ENCODE results near the gene HS2ST1.
"Not testable (repeated sequence)": the region's sequence is repeated elsewhere in the genome, so short reads cannot be mapped to it uniquely, and the experiment has no call there.

Gene HS2ST1

GRCh38 chr1:87028576-87028975 is 114.1 kb downstream of the HS2ST1 start:
- DNase-seq = no peak

DNA sequence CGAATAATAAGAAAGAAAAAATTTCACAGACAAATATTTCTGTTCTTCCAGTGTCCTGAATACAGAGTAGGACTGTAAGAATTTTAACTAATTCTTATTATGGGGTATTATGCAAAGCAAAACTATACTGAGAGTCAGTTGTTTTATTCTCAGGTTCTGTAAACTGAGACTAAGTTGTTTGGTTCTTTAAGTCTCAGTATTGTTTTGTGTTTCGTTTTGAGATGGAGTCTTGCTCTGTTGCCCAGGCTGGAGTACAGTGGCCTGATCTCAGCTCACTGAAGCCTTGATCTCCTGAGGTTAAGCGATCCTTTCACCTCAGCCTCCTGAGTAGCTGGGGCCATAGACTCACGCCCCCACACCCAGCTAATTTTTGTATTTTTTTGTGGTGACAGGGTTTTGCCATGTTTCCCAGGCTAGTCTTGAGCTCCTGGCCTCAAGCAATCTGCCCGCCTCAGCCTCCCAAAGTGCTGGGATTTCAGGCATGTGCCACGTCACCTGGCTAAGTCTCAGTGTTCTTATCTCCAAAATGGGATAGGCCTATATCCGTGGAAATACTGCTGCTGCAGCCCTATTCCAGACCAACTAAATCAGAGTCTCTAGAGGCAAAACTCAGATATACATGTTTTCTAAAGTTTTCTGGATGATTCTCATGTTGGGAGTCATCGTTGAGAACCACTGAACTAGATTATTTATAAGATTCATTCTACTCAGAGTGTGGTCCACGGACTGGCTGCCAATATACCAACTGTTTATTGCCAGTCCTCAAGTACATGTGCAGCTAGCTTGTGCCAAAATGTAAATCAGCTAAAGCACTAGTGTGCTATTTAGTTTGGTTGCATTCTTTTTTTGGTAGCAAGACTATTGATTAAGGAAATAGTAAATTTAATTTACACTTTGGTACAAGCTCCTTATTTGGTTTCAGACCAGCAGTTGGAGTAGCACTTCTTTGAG is 116.6 kb downstream of the HS2ST1 start:
- DNase-seq = no peak

GRCh38 chr1:87034351-87034750 is 119.9 kb downstream of the HS2ST1 start:
- DNase-seq = no peak

- DNase-seq = no peak
Measured at GRCh38 chr1:87039096-87039495, 124.7 kb downstream of the HS2ST1 start.

- no peak for DNase-seq
Measured at GRCh38 chr1:87042111-87042811, 127.8 kb downstream of the HS2ST1 start.

- no peak for DNase-seq
Measured at GRCh38 chr1:87044424-87044823, 130.0 kb downstream of the HS2ST1 start.

- no peak for DNase-seq
Measured at GRCh38 chr1:87044840-87045239, 130.4 kb downstream of the HS2ST1 start.

DNA sequence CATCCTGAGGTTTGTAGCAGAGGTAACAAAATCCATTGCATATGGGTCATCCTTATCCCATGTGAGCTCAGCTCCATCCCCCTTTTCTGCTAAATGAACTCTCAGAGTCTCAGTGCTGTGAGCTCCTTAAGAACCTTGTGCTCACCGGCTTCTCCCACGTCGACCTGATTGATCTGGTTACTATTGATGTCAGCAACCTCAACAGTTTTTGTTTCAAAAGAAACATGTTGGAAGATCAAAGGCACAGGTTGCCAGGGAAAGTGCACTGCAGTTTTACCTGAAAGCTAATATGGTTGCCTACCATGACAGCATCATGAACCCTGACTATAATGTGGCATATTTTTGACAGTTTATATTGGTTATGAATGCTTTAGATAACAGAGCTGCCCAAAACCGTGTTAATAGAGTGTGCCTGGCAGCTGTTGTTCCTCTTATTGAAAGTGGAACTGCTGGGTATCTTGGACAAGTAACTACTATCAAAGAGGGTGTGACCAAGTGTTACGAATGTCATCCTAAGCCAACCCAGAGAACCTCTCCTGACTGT is 131.4 kb downstream of the HS2ST1 start:
- DNase-seq = no peak

- DNase-seq = no peak
Measured at GRCh38 chr1:87046951-87047350, 132.5 kb downstream of the HS2ST1 start.

GRCh38 chr1:87048237-87048636 is 133.8 kb downstream of the HS2ST1 start:
- DNase-seq = no peak

DNA sequence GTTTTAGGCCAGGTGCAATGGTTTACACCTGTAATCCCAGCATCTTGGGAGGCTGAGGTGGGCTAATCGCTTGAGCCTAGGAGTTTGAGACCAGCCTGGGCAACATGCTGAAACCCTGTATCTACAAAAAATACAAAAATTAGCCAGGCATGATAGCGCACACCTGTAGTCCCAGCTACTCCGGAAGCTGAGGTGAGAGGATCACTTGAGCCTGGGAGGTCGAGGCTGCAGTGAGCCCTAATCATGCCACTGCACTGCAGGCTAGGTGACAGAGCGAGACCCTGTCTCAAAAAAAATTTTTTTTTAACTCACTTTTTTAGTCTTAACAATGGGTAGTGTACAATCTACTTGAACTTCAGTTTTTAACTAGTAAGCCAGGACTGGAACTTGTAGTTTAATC is 137.5 kb downstream of the HS2ST1 start:
- DNase-seq = no peak

GRCh38 chr1:87052400-87052799 is 138.0 kb downstream of the HS2ST1 start:
- no peak for DNase-seq

GRCh38 chr1:87052961-87053360 is 138.5 kb downstream of the HS2ST1 start:
- no peak for DNase-seq

DNA sequence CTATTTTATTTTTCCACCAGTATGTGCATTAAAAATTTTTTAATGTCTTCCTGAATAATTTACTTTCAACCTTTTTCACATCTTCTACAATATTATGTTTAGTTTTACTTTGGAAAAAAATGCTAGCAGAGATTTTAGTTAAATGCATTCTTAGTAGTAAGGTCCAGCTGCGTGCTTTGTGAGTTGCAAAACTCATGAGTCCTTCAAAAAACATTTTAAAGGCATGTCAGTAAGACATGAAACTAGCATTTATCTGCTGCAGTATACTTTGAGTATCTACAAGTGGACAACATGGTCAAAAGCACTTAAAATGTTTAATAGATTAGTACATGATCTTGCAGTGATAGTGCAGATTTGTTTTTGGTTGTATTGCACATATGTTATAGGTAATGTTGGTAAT is 139.0 kb downstream of the HS2ST1 start:
- DNase-seq = no peak

DNA sequence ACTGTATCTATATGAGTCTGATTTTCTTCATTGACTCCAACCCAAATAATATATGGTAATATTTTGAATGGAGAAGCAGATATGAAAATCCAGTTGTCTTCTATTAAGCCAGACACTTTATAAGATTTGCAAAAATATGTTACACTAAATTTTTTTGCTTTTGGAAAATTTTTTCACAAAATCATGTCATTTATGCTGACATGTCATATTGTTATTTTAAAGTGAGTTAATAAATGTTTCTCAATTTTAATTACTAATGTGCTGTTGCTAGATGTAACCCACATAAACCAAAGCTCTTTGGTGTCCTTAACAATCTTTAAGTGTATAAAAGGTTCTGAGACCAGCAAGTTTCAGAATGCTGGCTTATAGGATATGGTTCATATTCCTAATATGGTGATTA is 142.5 kb downstream of the HS2ST1 start:
- no peak for DNase-seq

DNA sequence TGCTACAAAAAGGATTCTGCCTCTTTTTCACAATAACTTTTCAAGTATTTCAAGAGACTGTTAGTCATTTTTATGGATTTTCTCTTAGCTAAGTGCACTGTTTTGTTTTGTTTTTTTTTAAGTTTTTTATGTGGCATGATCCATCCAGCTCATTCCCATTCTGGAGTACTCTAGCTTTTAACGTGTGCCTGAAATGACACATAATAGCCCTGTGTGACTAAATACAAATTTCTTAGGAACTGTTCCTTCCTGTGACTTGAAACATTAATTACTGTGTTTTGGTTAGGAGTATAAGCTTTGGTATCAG is 143.9 kb downstream of the HS2ST1 start:
- no peak for DNase-seq

- no peak for DNase-seq
Measured at GRCh38 chr1:87061742-87062156, 147.3 kb downstream of the HS2ST1 start.

- no peak for DNase-seq
Measured at GRCh38 chr1:87062687-87063086, 148.3 kb downstream of the HS2ST1 start.

- no peak for DNase-seq
Measured at GRCh38 chr1:87064309-87064708, 149.9 kb downstream of the HS2ST1 start.

- no peak for DNase-seq
Measured at GRCh38 chr1:87064986-87065385, 150.6 kb downstream of the HS2ST1 start.

DNA sequence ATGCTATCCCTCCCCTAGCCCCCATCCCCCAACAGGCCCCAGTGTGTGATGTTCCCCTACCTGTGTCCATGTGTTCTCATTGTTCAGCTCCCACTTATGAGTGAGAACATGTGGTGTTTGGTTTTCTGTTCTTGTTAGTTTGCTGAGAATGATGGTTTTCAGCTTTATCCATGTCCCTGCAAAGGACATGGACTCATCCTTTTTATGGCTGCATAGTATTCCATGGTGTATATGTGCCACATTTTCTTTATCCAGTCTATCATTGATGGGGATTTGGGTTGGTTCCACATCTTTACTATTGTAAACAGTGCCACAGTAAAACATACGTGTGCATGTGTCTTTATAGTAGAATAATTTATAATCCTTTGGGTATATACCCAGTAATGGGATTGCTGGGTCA is 152.3 kb downstream of the HS2ST1 start:
- not testable (repeated sequence) for DNase-seq

- no peak for DNase-seq
Measured at GRCh38 chr1:87072411-87072810, 158.0 kb downstream of the HS2ST1 start.

DNA sequence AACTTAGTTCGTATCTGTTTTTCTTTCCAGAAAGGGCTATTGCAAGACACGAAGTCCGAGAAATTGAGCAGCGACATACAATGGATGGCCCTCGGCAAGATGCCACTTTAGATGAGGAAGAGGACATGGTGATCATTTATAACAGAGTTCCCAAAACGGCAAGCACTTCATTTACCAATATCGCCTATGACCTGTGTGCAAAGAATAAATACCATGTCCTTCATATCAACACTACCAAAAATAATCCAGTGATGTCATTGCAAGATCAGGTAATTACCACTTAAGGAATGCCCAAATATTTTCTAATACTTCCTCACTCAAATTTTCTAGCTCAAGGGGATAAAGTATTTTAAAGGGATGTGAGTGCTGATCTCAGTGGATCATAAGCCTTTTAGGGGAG is 158.5 kb downstream of the HS2ST1 start:
- no peak for DNase-seq
